CD4-positive, alpha-beta T cell (primary cell): Measurements from ENCODE around the gene RPTOR. TPM values are rescaled to one million over a fixed set of nuclear protein-coding genes. Genes with fewer than 3 reads are reported as not detected.

ENCODE experiments used
- ATAC-seq: fragments of 200-7000 bp; cut with Tn5 transposase; one replicate; pipeline ENCODE4 v1.10.0; 2022; ENCODE audit warnings: mild to moderate bottlenecking; ENCODE audit not compliant: poor library complexity
- CTCF ChIA-PET: fragments of 350-600 bp; sonication (Branson Sonifier 250); formaldehyde crosslinking; loops from one replicate; lab custom pipeline; 2021; ENCODE audit warnings: antibody characterized with exemption, inconsistent platforms; lab: Charles Lee
- POLR2A ChIA-PET: fragments of 350-600 bp; sonication (Branson Sonifier 250); formaldehyde crosslinking; loops from one replicate; lab custom pipeline; 2021; ENCODE audit warnings: antibody characterized with exemption, inconsistent platforms; lab: Charles Lee
- DNase-seq, 14 experiments: peaks; one replicate each; pipeline ENCODE4 v3.0.0-alpha.2; 2013 to 2020; ENCODE audit warnings: mixed read lengths in 2 of 14
- H3K27ac ChIP-seq, 2 donors: one replicate each; pipeline versions ENCODE4 v1.5.1 to v1.7.0; 2013; ENCODE audit warnings: low read length in 2 of 2, low read depth in 1 of 2, mild to moderate bottlenecking in 1 of 2
- H3K27me3 ChIP-seq, 2 experiments: 1 replicate in 1 of 2; 2 replicates in 1 of 2; pipeline versions ENCODE4 v1.6.1 to v1.7.0; 2013; ENCODE audit warnings: low read length in 2 of 2, control low read depth in 1 of 2, mild to moderate bottlenecking in 1 of 2, moderate library complexity in 1 of 2; ENCODE audit not compliant: insufficient read depth in 2 of 2, control insufficient read depth in 1 of 2
- H3K36me3 ChIP-seq: one replicate; pipeline ENCODE4 v1.6.1; 2013; ENCODE audit warnings: low read length, control low read depth; ENCODE audit not compliant: insufficient read depth
- H3K4me1 ChIP-seq: one replicate; pipeline ENCODE4 v1.6.1; 2013; ENCODE audit warnings: low read length, control low read depth; ENCODE audit not compliant: insufficient read depth
- H3K4me3 ChIP-seq: one replicate; pipeline ENCODE4 v1.5.1; 2013; ENCODE audit warnings: mild to moderate bottlenecking, low read length, moderate library complexity
- H3K9me3 ChIP-seq, 2 experiments: 1 replicate in 1 of 2; 2 replicates in 1 of 2; pipeline versions ENCODE4 v1.6.1 to v1.7.0; 2013; ENCODE audit warnings: low read length in 2 of 2, mild to moderate bottlenecking in 2 of 2, control low read depth in 1 of 2, moderate library complexity in 1 of 2; ENCODE audit not compliant: control insufficient read depth in 1 of 2, insufficient read depth in 1 of 2
- H3K27ac Mint-ChIP-seq: one replicate; pipeline ENCODE4 v1.8.0; 2020; ENCODE audit warnings: mixed read lengths
- H3K27me3 Mint-ChIP-seq: one replicate; pipeline ENCODE4 v1.8.0; 2021; ENCODE audit warnings: mixed read lengths
- H3K36me3 Mint-ChIP-seq: one replicate; pipeline ENCODE4 v1.8.0; 2021; ENCODE audit warnings: low read depth, mixed read lengths
- H3K4me1 Mint-ChIP-seq: one replicate; pipeline ENCODE4 v1.8.0; 2021; ENCODE audit warnings: low read depth, mixed read lengths
- H3K4me3 Mint-ChIP-seq: one replicate; pipeline ENCODE4 v1.8.0; 2020; ENCODE audit warnings: mild to moderate bottlenecking, mixed read lengths
- H3K9me3 Mint-ChIP-seq: one replicate; pipeline ENCODE4 v1.8.0; 2020; ENCODE audit warnings: mixed read lengths
- CTCF ChIP-seq: fragments of 200-600 bp; IDR thresholded peaks from one replicate; pipeline ENCODE4 v1.8.0; 2022; ENCODE audit warnings: antibody characterized with exemption, mild to moderate bottlenecking
- intact Hi-C, 2 experiments: fragments of 100-400 bp; cut with DNase I in 1 of 2; cut with micrococcal nuclease in 1 of 2; formaldehyde crosslinking; loops; one replicate each; pipeline versions ENCODE4 v1.15.1 to v1.9.0; 2023 to 2025; cut with DNase I, micrococcal nuclease
- total RNA-seq, 174 experiments: library from RNA in 2 of 174; stranded (reverse) in 2 of 174; gene quantifications; one replicate each; pipeline ENCODE4 v1.2.3 and lab custom pipeline; 2021 to 2026

The RPTOR gene
- total RNA-seq, 2 experiments from 2014 or later: 45.0 to 47.1 TPM

GRCh38 chr17:80633207-80633606 lies 88.6 kb downstream of the RPTOR start:
- CTCF ChIA-PET: no interaction called here
- no peak overlapping the region for H3K27ac Mint-ChIP-seq

GRCh38 chr17:80633994-80634566 lies 89.4 kb downstream of the RPTOR start:
- no peak overlapping the region for H3K4me3 ChIP-seq
- POLR2A ChIA-PET: no interaction called here
- intact Hi-C loops: no loop called here
- peaks cover 4% of the 10 kb centered on the region for H3K4me1 ChIP-seq
- H3K9me3 ChIP-seq: no peaks in the 10 kb centered on the region
- H3K9me3 Mint-ChIP-seq: no peaks in the 10 kb centered on the region
- DNase-seq (no peak), ATAC-seq (no peak)
- H3K27me3 Mint-ChIP-seq: no peaks in the 10 kb centered on the region
- H3K27ac Mint-ChIP-seq: no peak overlapping the region
- H3K36me3 Mint-ChIP-seq: peaks cover 12% of the 10 kb centered on the region
- H3K4me3 Mint-ChIP-seq: no peak overlapping the region
- peaks cover 23% of the 10 kb centered on the region for H3K4me1 Mint-ChIP-seq
- no peaks in the 10 kb centered on the region for H3K36me3 ChIP-seq
- no peak for TF ChIP-seq CTCF
- CTCF ChIA-PET: no interaction called here
- H3K27ac ChIP-seq: no peak overlapping the region
- no peaks in the 10 kb centered on the region for H3K27me3 ChIP-seq

More at GRCh38 chr17:80633207-80633606, 88.6 kb downstream of the RPTOR start:
- no peak for ATAC-seq
- Mint-ChIP-seq H3K9me3 (no peaks in the 10 kb centered on the region), H3K36me3 (peaks cover 10% of the 10 kb centered on the region), H3K27me3 (no peaks in the 10 kb centered on the region), H3K4me1 (peaks cover 17% of the 10 kb centered on the region), H3K4me3 (no peak overlapping the region)
- no peaks in the 10 kb centered on the region for H3K27me3 ChIP-seq
- H3K36me3 ChIP-seq: no peaks in the 10 kb centered on the region
- POLR2A ChIA-PET: interaction anchor here (0.6 kb wide), 1 partner anchor 216 kb away, joined by 3 read pairs; no protein-coding TSS in a partner anchor
- H3K4me3 ChIP-seq: no peak overlapping the region
- no peak for DNase-seq
- no peaks in the 10 kb centered on the region for H3K9me3 ChIP-seq
- no peak for TF ChIP-seq CTCF
- peaks cover 4% of the 10 kb centered on the region for H3K4me1 ChIP-seq
- intact Hi-C loops: no loop called here
- no peak overlapping the region for H3K27ac ChIP-seq

GRCh38 chr17:80636361-80637018 lies 91.9 kb downstream of the RPTOR start:
- CTCF ChIA-PET: no interaction called here
- peak in 1 of 14 experiments; percentile 30 for DNase-seq
- POLR2A ChIA-PET: no interaction called here
- no peaks in the 10 kb centered on the region for H3K27me3 ChIP-seq
- no peak for TF ChIP-seq CTCF
- no peak for ATAC-seq
- no peak overlapping the region for H3K4me3 ChIP-seq
- peaks cover 4% of the 10 kb centered on the region for H3K4me1 ChIP-seq
- H3K27ac ChIP-seq: no peak overlapping the region
- Mint-ChIP-seq H3K4me1 (peaks cover 23% of the 10 kb centered on the region), H3K9me3 (no peaks in the 10 kb centered on the region), H3K4me3 (no peak overlapping the region), H3K27me3 (no peaks in the 10 kb centered on the region), H3K36me3 (peaks cover 16% of the 10 kb centered on the region), H3K27ac (no peak overlapping the region)
- H3K9me3 ChIP-seq: no peaks in the 10 kb centered on the region
- no peaks in the 10 kb centered on the region for H3K36me3 ChIP-seq
- intact Hi-C loops: no loop called here
